IMR-90 (cell line): ENCODE measurements around the gene LRFN2. TPM values are rescaled to one million over a fixed set of nuclear protein-coding genes. Genes with fewer than 3 reads are reported as not detected.

Experiments used
- ATAC-seq: fragments of 200-7000 bp; cut with Tn5 transposase; 2 replicates; pipeline ENCODE4 v1.9.1; 2020; ENCODE audit warnings: low read depth, mild to moderate bottlenecking, moderate library complexity
- BruUV-seq: library from RNA; stranded (reverse); fragments of 400-500 nt; replicated peaks from 2 replicates; lab custom pipeline; 2021; lab: Mats Ljungman, UMichigan
- CTCF ChIA-PET: fragments of 300-600 bp; formaldehyde crosslinking; extraction: SDS; loops from one replicate; lab custom pipeline; 2021; ENCODE audit warnings: antibody characterized with exemption; lab: Yijun Ruan, JAX
- POLR2A ChIA-PET: fragments of 300-600 bp; sonication (Branson Sonifier 250); formaldehyde crosslinking; loops from one replicate; lab custom pipeline; 2022; ENCODE audit warnings: antibody characterized with exemption; ENCODE audit not compliant: unreplicated experiment; lab: Charles Lee
- DNase-seq: peaks from one replicate; pipeline ENCODE4 v3.0.0; 2013
- H2AFZ ChIP-seq: replicated peaks from 2 replicates; pipeline ENCODE3; 2013; ENCODE audit warnings: low read length, mild to moderate bottlenecking; ENCODE audit not compliant: poor library complexity
- H2AK5ac ChIP-seq: 2 replicates; pipeline ENCODE4 v1.6.1; 2013; ENCODE audit warnings: low read depth, low read length, inconsistent platforms
- H2AK9ac ChIP-seq: replicated peaks from 2 replicates; pipeline ENCODE3; 2013; ENCODE audit warnings: mild to moderate bottlenecking, low read depth, low read length, moderate library complexity; ENCODE audit not compliant: poor library complexity
- H2BK120ac ChIP-seq: 2 replicates; pipeline ENCODE4 v1.6.1; 2013; ENCODE audit warnings: low read depth, low read length, inconsistent platforms
- H2BK15ac ChIP-seq: 3 replicates; pipeline ENCODE4 v1.6.1; 2013; ENCODE audit warnings: low read depth, low read length, inconsistent platforms
- H2BK20ac ChIP-seq: 2 replicates; pipeline ENCODE4 v1.6.1; 2013; ENCODE audit warnings: low read depth, mild to moderate bottlenecking, inconsistent platforms, low read length, moderate library complexity
- H2BK5ac ChIP-seq: 2 replicates; pipeline ENCODE4 v1.6.1; 2013; ENCODE audit warnings: mild to moderate bottlenecking, low read depth, low read length, inconsistent platforms; ENCODE audit not compliant: poor library complexity, severe bottlenecking
- H3K14ac ChIP-seq: replicated peaks from 2 replicates; pipeline ENCODE4 v1.6.1; 2013; ENCODE audit warnings: low read depth, low read length, inconsistent platforms
- H3K18ac ChIP-seq: 2 replicates; pipeline ENCODE4 v1.6.1; 2013; ENCODE audit warnings: low read depth, low read length, control low read depth
- H3K23ac ChIP-seq: 2 replicates; pipeline ENCODE4 v1.6.1; 2013; ENCODE audit warnings: low read depth, low read length, inconsistent platforms
- H3K27ac ChIP-seq: 2 replicates; pipeline ENCODE4 v1.5.1; 2013; ENCODE audit warnings: mild to moderate bottlenecking, control low read depth, low read length; ENCODE audit not compliant: insufficient read depth
- H3K27me3 ChIP-seq: 2 replicates; pipeline ENCODE4 v1.6.1; 2013; ENCODE audit warnings: low read length; ENCODE audit not compliant: control insufficient read depth, insufficient read depth
- H3K36me3 ChIP-seq: 2 replicates; pipeline ENCODE4 v1.6.1; 2013; ENCODE audit warnings: low read length, mixed read lengths; ENCODE audit not compliant: control insufficient read depth, insufficient read depth
- H3K4ac ChIP-seq: 2 replicates; pipeline ENCODE4 v1.6.1; 2013; ENCODE audit warnings: low read depth, low read length, inconsistent platforms
- H3K4me1 ChIP-seq: 2 replicates; pipeline ENCODE4 v1.6.1; 2013; ENCODE audit warnings: low read length, mixed read lengths; ENCODE audit not compliant: control insufficient read depth, insufficient read depth
- H3K4me2 ChIP-seq: 2 replicates; pipeline ENCODE4 v1.6.1; 2013; ENCODE audit warnings: low read depth, mild to moderate bottlenecking, control low read depth, low read length, moderate library complexity
- H3K4me3 ChIP-seq: 2 replicates; pipeline ENCODE4 v1.5.1; 2013; ENCODE audit warnings: low read depth, mild to moderate bottlenecking, control low read depth, low read length, moderate library complexity; ENCODE audit not compliant: insufficient read depth
- H3K56ac ChIP-seq: 2 replicates; pipeline ENCODE4 v1.6.1; 2013; ENCODE audit warnings: low read length, inconsistent platforms; ENCODE audit not compliant: insufficient read depth; ENCODE audit errors: extremely low read depth
- H3K79me1 ChIP-seq, 2 experiments: 2 replicates each; pipeline ENCODE4 v1.6.1; 2013; ENCODE audit warnings: low read length in 2 of 2, inconsistent platforms in 1 of 2, low read depth in 1 of 2
- H3K9ac ChIP-seq: 2 replicates; pipeline ENCODE4 v1.6.1; 2013; ENCODE audit warnings: low read depth, low read length, control low read depth
- H3K9me1 ChIP-seq: 2 replicates; pipeline ENCODE4 v1.6.1; 2013; ENCODE audit warnings: low read length, inconsistent platforms; ENCODE audit not compliant: insufficient read depth
- H3K9me3 ChIP-seq: 2 replicates; pipeline ENCODE4 v1.6.1; 2013; ENCODE audit warnings: low read length; ENCODE audit not compliant: control insufficient read depth, insufficient read depth
- H4K20me1 ChIP-seq: 2 replicates; pipeline ENCODE4 v1.6.1; 2013; ENCODE audit warnings: low read length, inconsistent platforms; ENCODE audit not compliant: insufficient read depth
- H4K5ac ChIP-seq: 2 replicates; pipeline ENCODE4 v1.6.1; 2013; ENCODE audit warnings: mild to moderate bottlenecking, low read depth, low read length, control low read depth
- H4K8ac ChIP-seq, 2 experiments: 2 replicates each; pipeline ENCODE4 v1.6.1; 2013; ENCODE audit warnings: low read depth in 2 of 2, low read length in 2 of 2, control low read depth in 1 of 2, inconsistent platforms in 1 of 2
- H4K91ac ChIP-seq: 2 replicates; pipeline ENCODE4 v1.6.1; 2013; ENCODE audit warnings: low read depth, low read length, inconsistent platforms; ENCODE audit not compliant: insufficient read depth
- BHLHE40 ChIP-seq: fragments of 150-350 bp; IDR thresholded peaks from 2 replicates; pipeline ENCODE4 v1.6.1; 2016; ENCODE audit warnings: mild to moderate bottlenecking, low read depth, low read length
- CEBPB ChIP-seq: IDR thresholded peaks from 2 replicates; pipeline ENCODE4 v1.6.1; 2012; ENCODE audit warnings: low read depth, low read length, improper control_type of control experiment
- CHD1 ChIP-seq: IDR thresholded peaks from 2 replicates; pipeline ENCODE4 v1.6.1; 2012; ENCODE audit warnings: low read depth, low read length, improper control_type of control experiment
- CTCF ChIP-seq: conservative IDR thresholded peaks from 2 replicates; pipeline ENCODE4 v1.5.1; 2012; ENCODE audit warnings: mild to moderate bottlenecking, low read depth, low read length, improper control_type of control experiment
- ELK1 ChIP-seq: fragments of 150-350 bp; IDR thresholded peaks from 2 replicates; pipeline ENCODE4 v1.6.1; 2016; ENCODE audit warnings: low read depth, mild to moderate bottlenecking, low read length, moderate library complexity, borderline replicate concordance
- FOS ChIP-seq: fragments of 150-350 bp; IDR thresholded peaks from 2 replicates; pipeline ENCODE4 v1.6.1; 2016; ENCODE audit warnings: low read depth, low read length
- MAFK ChIP-seq: IDR thresholded peaks from 2 replicates; pipeline ENCODE4 v1.6.1; 2012; ENCODE audit warnings: low read depth, low read length, improper control_type of control experiment
- MAZ ChIP-seq: IDR thresholded peaks from 2 replicates; pipeline ENCODE4 v1.6.1; 2012; ENCODE audit warnings: low read depth, mild to moderate bottlenecking, low read length, improper control_type of control experiment, moderate library complexity, borderline replicate concordance
- MXI1 ChIP-seq: IDR thresholded peaks from 2 replicates; pipeline ENCODE4 v1.6.1; 2012; ENCODE audit warnings: low read depth, mild to moderate bottlenecking, low read length, moderate library complexity, borderline replicate concordance
- NFE2L2 ChIP-seq: fragments of 150-350 bp; IDR thresholded peaks from 2 replicates; pipeline ENCODE4 v1.6.1; 2016; ENCODE audit warnings: low read depth, mild to moderate bottlenecking, low read length
- POLR2A ChIP-seq: IDR thresholded peaks from 2 replicates; pipeline ENCODE4 v1.6.1; 2012; ENCODE audit warnings: mild to moderate bottlenecking, low read depth, low read length
- RAD21 ChIP-seq: IDR thresholded peaks from 2 replicates; pipeline ENCODE4 v1.6.1; 2012; ENCODE audit warnings: low read length, improper control_type of control experiment
- RCOR1 ChIP-seq: IDR thresholded peaks from 2 replicates; pipeline ENCODE4 v1.6.1; 2012; ENCODE audit warnings: mild to moderate bottlenecking, low read length, improper control_type of control experiment; ENCODE audit not compliant: insufficient replicate concordance
- RFX5 ChIP-seq: IDR thresholded peaks from 2 replicates; pipeline ENCODE4 v1.8.0; 2012; ENCODE audit warnings: low read depth, mild to moderate bottlenecking, low read length, moderate library complexity
- SMC3 ChIP-seq: fragments of 150-350 bp; IDR thresholded peaks from 2 replicates; pipeline ENCODE4 v1.6.1; 2016; ENCODE audit warnings: low read depth, mild to moderate bottlenecking, antibody characterized with exemption, low read length, moderate library complexity
- USF2 ChIP-seq: fragments of 150-350 bp; IDR thresholded peaks from 2 replicates; pipeline ENCODE4 v1.6.1; 2017; ENCODE audit warnings: mild to moderate bottlenecking, antibody characterized with exemption, low read length, low read depth
- WGBS, 2 experiments: methylation state at CpG; one replicate each; pipeline versions ENCODE4 v1.1.5 to v1.1.7; 2013; ENCODE audit warnings: missing lambda C conversion rate in 2 of 2; ENCODE audit not compliant: insufficient read length in 1 of 2; ENCODE audit errors: extremely low coverage in 2 of 2; 5-methylcytosine and 5-hydroxymethylcytosine counted together
- dilution Hi-C: fragments of 300-500 bp; cut with HindIII; formaldehyde crosslinking; loops from one replicate; pipeline ENCODE4 v1.14.3; 2018; ENCODE audit warnings: low sequenced_read_pairs; ENCODE audit not compliant: unreplicated experiment
- in situ Hi-C: fragments of 300-500 bp; cut with MboI; formaldehyde crosslinking; loops from 3 replicates; pipeline ENCODE4 v1.14.3; 2019; ENCODE audit warnings: low sequenced_read_pairs, inconsistent platforms, mixed read lengths
- intact Hi-C: fragments of 100-400 bp; cut with micrococcal nuclease; formaldehyde crosslinking; loops from 2 replicates; pipeline ENCODE4 v1.10.0; 2022
- polyA plus RNA-seq, 3 experiments: library from polyadenylated mRNA; depleted of rRNA; stranded (reverse); fragments of >200 nt; gene quantifications; 2 replicates each; pipeline ENCODE4 v1.2.3, GENCODE V29; 2012; ENCODE audit warnings: low replicate concordance in 1 of 3
- total RNA-seq: library from RNA; depleted of rRNA; stranded (reverse); fragments of >200 nt; gene quantifications from 2 replicates; pipeline ENCODE4 v1.2.3, GENCODE V29; 2012

The LRFN2 gene
- total and polyA plus RNA-seq, 2 of the 4 experiments (the other 2 are of a cell fraction), result not detected

GRCh38 chr6:40599555-40599954 is 12.4 kb upstream of the LRFN2 start:
- no peaks in the 10 kb centered on the region for H3K9me3 ChIP-seq
- H4K5ac ChIP-seq, result no peak overlapping the region
- dilution Hi-C loops (no loop called here), intact Hi-C loops (no loop called here), in situ Hi-C loops (no loop called here)
- no peak overlapping the region for H2BK120ac ChIP-seq
- DNase-seq (no peak), ATAC-seq (no peak; the same call in 1 of the 2 replicates)
- H2AFZ ChIP-seq, result no peak overlapping the region
- no peaks in the 10 kb centered on the region for H3K9me1 ChIP-seq
- no peak overlapping the region for H3K4me2 ChIP-seq
- no peaks in the 10 kb centered on the region for H3K79me1 ChIP-seq
- H3K9ac ChIP-seq, result no peak overlapping the region
- no peak overlapping the region for H3K23ac ChIP-seq
- CTCF ChIA-PET, result interaction anchor here (0.6 kb wide), 1 partner anchor 12 kb away, joined by 3 read pairs; no protein-coding TSS in a partner anchor
- H4K91ac ChIP-seq, result no peak overlapping the region
- H3K4me1 ChIP-seq, result no peaks in the 10 kb centered on the region
- no peak overlapping the region for H2BK5ac ChIP-seq
- H2BK15ac ChIP-seq, result no peak overlapping the region
- no peaks in the 10 kb centered on the region for H4K20me1 ChIP-seq
- no peaks in the 10 kb centered on the region for H3K27me3 ChIP-seq
- WGBS, 2 experiments, result 23% methylated on average over 12 of the region's 28 CpGs; no CpG with 5 or more reads in 1 of the 2 experiments
- TF ChIP-seq FOS (no peak), MAFK (no peak), USF2 (no peak), BHLHE40 (no peak), NFE2L2 (no peak), CHD1 (no peak), ELK1 (no peak), POLR2A (no peak), CTCF (no peak), RFX5 (no peak), SMC3 (no peak), RAD21 (no peak), RCOR1 (no peak), CEBPB (no peak), MAZ (no peak), MXI1 (no peak)
- H3K18ac ChIP-seq, result no peak overlapping the region
- H2AK9ac ChIP-seq, result no peak overlapping the region
- no peak overlapping the region for H2BK20ac ChIP-seq
- no peak overlapping the region for H2AK5ac ChIP-seq
- no peaks in the 10 kb centered on the region for H3K36me3 ChIP-seq
- BruUV-seq, result no TSS peak
- no peak overlapping the region for H3K14ac ChIP-seq
- no peak overlapping the region for H3K4me3 ChIP-seq
- no peak overlapping the region for H3K27ac ChIP-seq
- H3K4ac ChIP-seq, result no peak overlapping the region
- POLR2A ChIA-PET, result no interaction called here
- H4K8ac ChIP-seq, result no peak overlapping the region
- H3K56ac ChIP-seq, result no peak overlapping the region
